IPS-11a (cell line): Measurements from ENCODE around the gene ADAMTS12.

Experiments
- H3K4me3 ChIP-seq: one replicate; pipeline ENCODE4 v1.5.1; 2013; ENCODE audit warnings: low read depth, low read length, control low read depth

ADAMTS12 gene

GRCh38 chr5:33725806-33726205, 166.0 kb downstream of the ADAMTS12 start:
- no peak overlapping the region for H3K4me3 ChIP-seq

DNA sequence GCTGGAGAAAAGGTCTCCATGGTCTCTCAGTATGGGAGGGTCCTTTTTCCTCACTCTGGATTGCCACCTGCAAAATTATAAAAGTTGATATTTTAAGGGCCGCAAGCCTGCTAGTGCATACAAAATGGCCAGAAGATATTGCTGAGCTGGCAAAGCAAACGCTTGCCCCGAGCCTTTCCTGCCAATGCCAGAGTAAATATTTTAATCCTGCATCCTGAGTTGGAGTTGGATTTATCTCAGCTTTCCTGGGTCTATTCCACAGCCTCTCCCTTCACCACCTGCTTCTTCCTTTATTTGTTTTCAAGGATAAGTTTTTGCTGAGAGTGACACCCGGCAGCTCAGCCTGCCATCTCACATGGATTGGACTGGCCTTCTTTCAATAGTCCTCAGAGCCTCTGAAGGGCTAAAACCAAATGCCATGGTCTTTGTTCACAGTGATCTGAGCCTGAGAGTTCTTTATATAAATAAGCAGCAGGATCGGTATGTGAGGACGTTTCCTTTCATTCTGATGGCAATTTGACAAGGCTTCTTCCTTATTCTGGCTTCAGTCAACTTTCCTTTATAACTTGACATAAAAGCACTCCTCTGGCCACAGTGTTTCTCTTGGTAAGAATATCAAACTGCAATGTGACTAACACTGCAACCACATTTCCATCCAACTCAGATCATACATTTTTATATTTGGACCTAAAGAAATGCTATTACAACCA, 170.1 kb downstream of the ADAMTS12 start:
- H3K4me3 ChIP-seq: no peak overlapping the region

- H3K4me3 ChIP-seq: no peak overlapping the region
These were observed 171.6 kb downstream of the ADAMTS12 start for GRCh38 chr5:33720176-33720575.

- H3K4me3 ChIP-seq: no peak overlapping the region
These were observed 172.0 kb downstream of the ADAMTS12 start for GRCh38 chr5:33719769-33720168.

DNA sequence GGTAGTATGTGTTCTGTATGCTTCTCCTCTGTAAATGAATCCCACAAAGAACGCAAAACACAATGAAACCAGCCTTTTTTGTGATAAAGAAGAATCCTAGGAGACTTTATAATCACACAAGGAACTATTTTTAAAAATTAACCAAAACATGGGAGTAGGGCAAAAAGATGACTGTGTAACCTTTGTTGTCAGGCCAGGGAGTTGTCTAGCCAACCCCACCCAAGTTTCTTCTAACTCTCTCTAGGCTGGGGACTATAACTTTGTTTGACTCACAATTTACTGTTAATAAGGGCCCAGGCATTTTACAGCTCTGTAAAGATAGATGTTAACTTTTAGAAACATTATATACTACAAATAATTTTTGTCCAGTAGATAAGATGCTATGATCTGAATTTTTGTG, 176.1 kb downstream of the ADAMTS12 start:
- H3K4me3 ChIP-seq: no peak overlapping the region

DNA sequence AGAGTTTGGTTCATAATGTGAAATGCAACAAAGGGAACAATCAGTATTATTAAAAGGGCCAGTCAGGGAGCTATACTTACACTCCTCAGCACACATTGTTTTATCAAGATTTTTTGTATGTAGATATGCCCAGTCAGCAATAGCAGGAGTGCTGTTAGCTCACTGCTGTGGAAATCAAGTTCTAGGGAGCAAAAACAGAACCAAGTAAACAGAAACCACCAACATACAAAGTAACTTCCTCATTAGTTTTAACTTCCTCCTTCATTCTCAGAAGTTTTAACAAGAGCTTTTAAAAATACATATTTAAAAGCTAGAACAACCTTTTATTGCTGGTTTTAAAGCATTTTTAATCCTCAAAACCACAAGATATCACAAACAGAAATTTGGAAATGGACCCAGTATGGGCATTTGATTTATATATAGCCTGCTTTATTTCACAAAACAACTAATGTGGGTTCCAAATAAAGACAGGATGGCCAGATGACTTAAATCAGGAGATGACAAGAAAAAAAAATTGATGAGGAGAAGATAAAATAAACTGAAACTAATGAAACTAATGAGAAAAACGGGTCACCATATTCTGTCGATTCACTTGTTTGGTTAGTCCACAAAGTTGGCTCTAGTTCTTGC, 178.5 kb downstream of the ADAMTS12 start:
- H3K4me3 ChIP-seq: no peak overlapping the region

DNA sequence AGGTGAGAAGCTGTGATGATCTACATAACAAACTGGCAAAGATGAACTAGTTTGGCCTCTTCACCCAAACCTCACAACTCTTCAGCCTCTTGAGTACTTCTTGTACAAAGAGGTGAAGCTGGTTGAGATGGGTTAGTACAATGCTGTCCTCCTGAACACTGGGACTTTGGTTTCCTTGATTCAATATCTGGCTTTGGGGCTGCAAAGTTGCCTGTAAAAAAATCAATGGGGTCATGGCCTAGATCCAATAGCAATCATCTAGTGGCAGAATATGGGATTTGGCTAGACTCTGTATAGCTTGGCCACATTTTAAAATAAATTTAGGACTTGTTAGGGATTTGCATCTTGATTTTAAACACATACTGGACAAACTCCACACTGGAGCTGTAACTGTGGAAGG, 179.1 kb downstream of the ADAMTS12 start:
- no peak overlapping the region for H3K4me3 ChIP-seq

DNA sequence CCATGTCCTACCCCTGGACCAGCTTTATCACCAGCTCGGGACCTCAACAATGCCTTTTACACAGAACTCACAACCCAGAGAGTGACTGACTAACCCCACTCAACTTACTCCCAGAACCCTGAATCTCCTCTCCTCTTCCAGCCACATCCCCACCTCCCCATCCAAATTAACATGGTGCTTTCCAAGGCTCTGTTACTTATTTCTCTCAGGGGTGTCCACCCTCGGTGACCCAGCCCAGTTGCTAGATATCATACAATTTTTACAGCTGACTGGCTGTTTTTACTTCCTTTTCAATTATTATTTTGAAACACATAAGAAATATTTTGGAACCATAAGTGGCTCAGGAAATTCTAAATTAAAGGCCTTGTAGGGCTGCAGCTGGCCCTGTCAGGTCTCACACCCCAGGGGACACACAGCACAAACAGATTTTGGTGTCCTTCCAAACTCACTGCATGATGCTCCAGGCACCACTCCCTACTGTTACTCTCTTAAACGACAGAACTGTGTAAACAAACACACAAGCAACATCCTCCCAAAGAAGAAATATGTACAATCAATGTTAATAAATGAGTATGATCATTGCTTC, 180.6 kb downstream of the ADAMTS12 start:
- no peak overlapping the region for H3K4me3 ChIP-seq

- no peak overlapping the region for H3K4me3 ChIP-seq
These were observed 188.9 kb downstream of the ADAMTS12 start for GRCh38 chr5:33702867-33703266.

GRCh38 chr5:33701951-33702350, 189.8 kb downstream of the ADAMTS12 start:
- no peak overlapping the region for H3K4me3 ChIP-seq

GRCh38 chr5:33701251-33701650, 190.5 kb downstream of the ADAMTS12 start:
- H3K4me3 ChIP-seq: no peak overlapping the region

DNA sequence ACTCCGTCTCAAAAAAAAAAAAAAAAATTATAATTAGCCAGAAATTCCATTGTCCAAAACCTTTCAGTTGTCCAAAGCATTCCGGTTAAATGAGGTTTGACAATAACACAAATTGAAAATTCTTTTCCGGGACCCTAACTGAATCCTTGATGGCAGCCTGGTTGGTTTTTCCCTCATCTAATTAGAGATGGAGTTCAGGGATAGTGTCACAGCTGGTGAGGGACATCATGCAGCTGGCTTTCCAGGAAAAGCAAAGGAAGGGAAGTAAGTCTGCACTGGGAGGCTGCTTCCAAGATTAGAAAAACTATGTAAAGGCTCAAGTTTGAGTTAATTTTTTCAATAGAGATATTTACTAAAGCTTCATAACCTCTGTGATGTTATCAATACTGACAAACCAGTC, 195.4 kb downstream of the ADAMTS12 start:
- no peak overlapping the region for H3K4me3 ChIP-seq

GRCh38 chr5:33692980-33693379, 198.8 kb downstream of the ADAMTS12 start:
- no peak overlapping the region for H3K4me3 ChIP-seq

DNA sequence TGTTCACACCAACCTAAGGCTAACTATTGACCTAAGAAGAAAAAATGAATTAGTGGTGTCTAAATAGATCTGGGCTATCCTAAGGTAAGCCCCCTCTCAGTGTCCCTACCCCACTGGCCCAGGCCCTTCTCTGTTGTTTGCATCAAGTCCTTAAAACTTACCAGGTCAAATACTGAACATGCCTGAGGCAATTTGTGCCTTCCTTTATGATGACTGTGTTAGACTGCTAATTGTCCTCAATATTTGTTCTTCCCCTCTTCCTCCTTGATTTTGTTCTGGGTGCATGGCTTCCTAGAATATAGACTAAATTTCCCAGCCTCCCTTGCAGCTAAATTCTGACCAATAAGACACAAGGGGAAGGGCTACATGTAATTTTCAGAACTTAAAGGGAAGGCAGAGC, 199.9 kb downstream of the ADAMTS12 start:
- H3K4me3 ChIP-seq: no peak overlapping the region

DNA sequence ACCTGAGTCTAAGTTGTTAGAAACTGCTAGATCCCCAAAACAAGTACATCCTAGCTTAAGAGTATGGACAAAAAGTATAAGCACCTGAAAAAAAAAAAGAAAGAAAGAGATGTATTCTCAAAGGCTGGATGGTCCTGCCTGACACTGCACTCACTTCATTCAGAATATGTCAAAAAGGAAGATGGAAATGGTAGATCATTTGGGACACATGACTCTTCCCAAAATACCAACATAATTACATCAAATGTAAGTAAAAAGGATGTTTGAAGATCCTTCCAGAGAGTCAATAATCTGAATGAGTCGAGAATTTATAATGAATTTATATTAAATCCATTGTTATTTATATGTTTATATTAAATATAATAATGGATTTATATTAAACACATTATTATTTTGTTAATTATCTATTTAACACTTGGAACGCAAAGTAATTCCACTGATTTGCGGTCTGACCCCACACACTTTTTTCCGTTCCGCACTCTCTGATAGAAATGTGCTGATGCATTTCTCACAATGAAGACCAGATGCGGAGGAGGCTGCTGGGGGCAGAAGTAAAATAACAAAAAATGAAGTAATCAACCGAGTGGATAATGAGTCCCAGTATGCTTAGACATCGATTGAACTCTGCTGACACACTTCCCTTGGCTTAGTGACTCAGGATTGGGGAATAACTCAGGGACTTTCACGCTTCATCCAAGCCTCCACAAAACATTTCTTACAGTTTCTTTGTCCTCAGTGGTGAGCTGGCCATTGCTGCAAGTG, 201.2 kb downstream of the ADAMTS12 start:
- H3K4me3 ChIP-seq: no peak overlapping the region

DNA sequence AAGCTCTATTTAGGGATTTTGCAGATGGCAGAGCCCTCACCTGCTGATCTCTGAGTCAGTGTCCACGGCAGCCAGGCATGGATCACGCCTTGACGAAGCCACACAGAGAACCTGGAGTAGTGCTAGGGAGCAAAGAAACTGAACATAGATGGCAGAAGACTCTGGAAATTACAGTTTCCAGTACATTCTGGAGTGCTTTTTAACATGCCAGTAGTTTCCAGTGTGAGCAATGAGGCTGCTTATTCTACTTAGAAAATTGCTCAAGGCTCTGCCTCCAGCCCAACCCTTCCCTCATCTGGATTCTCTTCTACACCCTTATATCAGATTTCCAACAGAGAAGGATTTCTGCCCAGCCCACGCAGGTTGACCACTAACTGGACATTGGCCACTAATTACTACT, 203.3 kb downstream of the ADAMTS12 start:
- no peak overlapping the region for H3K4me3 ChIP-seq

DNA sequence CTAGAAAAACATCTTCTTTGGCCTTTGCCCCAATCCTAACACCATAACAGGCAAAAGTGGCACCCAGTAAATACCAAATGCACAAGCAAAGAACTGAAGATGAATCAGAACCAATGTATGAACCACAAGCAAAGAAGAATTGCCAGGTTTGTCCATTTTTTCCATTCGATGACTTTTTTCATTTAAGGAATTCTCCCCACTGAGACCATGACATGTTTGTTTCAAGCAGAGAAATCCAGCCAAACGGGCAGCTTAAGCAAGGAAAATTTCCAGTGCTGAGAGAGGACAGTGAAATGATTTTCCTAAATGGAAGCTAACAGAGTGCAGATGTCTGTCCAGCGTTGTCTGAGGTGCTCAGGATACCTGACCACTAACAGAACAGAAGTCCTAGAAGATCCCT, 203.7 kb downstream of the ADAMTS12 start:
- no peak overlapping the region for H3K4me3 ChIP-seq

DNA sequence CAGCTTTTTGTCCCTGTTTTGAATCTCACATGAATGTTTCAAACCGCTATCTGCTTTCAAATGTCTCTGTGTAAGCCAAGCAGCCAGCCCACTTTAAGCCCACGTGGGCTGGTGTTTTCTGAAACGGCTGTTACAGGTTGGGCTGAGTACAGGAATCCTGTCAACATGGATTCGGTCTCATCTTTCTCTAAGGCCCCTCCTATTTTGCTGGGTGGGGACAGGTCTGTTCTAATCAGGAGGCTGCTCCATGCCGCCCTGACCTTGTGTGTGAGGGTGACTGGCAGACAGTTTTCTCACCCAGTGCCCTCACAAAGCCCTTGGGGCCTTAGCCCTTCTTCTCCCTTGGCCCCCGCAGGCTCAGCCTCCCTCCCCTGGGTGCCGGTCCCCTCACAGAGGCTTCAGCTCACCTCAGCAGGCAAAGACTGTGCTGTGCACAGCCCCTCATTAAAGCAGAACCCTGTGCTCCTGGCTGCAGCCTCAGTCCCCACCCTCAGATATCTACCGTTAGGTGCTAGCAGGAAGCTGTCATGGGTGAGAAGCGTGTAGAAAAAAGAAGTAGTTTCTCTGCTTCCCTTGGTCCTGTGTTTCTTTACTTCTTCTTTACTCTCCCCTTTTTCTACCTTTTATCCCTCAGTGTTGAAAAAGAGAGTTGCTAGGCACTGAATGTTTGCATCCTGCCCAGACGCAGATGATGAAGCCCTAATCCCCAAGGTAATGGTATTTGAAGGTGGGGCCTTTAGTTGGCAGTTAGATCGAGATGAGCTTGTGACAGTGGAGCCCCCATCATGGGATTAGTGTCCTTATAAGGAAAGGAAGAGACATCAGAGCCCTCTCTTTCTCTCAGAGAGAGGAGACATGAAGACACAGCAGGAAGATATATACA, 205.7 kb downstream of the ADAMTS12 start:
- no peak overlapping the region for H3K4me3 ChIP-seq

- H3K4me3 ChIP-seq: no peak overlapping the region
These were observed 207.2 kb downstream of the ADAMTS12 start for GRCh38 chr5:33684496-33685159.

DNA sequence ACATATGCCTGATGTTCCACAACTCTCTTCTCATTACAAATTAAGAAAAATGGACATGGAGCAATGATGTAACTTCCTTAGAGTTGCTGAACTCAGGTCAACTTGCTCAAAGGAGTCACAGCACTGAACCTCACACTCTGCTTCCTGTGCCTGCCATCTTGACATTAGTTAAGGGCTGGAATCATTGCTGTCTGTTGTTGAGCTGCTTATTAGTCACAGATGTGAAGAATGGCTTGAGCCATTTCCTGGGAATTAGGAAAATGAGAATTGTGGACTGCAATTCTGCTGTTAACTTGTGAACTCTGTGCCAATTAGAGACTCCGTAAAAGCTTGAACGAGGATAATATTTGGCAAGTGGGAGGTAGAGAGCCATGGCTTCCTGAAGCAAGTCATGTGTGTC, 212.0 kb downstream of the ADAMTS12 start:
- H3K4me3 ChIP-seq: no peak overlapping the region
